Neural progenitor cell (in vitro differentiated cells): ENCODE data around the gene ARL5B.

Source experiments
- CTCF ChIP-seq: fragments of 200-600 bp; sonication (generic); IDR thresholded peaks from 2 replicates; pipeline ENCODE4 v1.5.1; 2017; ENCODE audit warnings: antibody characterized with exemption, mild to moderate bottlenecking
- EZH2phosphoT487 ChIP-seq: fragments of 200-600 bp; sonication (generic); IDR thresholded peaks from 2 replicates; pipeline ENCODE4 v1.6.1; 2017; ENCODE audit warnings: antibody characterized with exemption

DNA sequence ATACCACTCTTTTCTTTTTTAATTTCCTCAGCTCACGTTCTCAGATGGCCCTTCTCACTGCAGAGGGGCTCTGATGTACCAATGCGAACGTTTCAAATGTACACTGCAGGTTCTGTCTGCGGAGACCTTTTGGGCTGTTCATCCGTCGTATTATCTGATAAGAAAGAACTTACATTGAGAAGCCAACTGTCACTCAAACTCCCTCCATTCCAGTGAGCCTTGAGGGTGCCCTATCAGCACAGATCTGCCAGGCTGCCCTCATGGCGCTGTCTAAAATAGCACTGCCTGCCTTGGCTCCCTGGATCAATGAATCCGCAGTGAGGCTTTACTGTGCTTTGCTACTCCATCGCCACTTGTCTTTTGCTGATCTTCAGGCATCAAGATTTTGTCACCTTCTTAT is 61.8 kb downstream of the ARL5B start:
- TF ChIP-seq EZH2phosphoT487 (no peak), CTCF (no peak)
